ENCODE measurements around the gene ASB5.
"Not testable (repeated sequence)": the region's sequence is repeated elsewhere in the genome, so short reads cannot be mapped to it uniquely, and the experiment has no call there.

ASB5 gene

DNA sequence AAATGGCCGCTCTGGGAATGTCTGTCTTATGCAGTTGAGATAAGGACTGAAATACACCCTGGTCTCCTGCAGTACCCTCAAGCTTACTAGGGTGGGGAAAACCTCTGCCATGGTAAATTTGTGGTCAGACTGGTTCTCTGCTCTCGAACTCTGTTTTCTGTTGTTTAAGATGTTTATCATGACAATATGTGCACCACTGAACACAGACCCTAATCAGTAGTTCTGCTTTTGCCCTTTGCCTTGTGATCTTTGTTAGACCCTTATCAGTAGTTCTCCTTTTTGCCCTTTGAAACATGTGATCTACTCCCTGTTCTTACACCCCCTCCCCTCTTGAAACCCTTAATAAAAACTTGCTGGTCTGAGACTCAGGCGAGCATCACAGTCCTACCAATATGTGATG lies 56.7 kb downstream of the ASB5 start:
- not testable (repeated sequence) for DNase-seq

DNA sequence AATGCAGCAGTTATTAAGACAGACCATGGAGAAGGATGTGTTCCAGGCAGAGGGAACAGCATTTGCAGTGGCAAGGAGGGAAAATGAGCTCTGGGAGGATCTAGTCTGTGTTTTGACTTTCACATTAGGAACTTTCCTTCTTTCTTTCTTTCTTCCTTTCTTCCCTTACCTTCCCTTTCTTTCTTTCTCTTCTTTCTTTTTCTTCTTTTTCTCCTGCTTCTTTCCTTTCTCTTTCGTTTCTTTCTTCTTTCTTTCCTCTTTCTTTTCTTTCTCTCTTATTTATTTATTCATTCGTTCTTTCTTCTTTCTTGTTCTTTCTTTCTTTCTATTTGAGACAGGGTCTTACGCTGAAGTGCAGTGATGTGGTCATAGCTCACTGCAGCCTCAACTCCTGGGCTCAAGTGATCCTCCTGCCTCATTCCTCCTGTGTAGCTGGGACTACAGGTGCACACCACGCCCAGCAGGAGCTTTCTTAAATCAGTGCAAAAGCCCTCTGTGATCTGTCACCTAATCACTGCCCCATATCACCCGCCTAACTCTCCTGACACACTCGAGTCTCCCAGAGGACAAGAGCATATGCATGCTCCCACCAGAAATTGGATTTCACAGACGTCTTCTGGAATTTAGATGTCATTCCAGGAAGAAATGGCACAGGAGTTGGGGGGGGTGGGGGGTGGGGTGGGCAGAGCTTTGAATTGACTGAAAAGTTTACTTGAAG lies 58.3 kb downstream of the ASB5 start:
- no peak for DNase-seq

DNA sequence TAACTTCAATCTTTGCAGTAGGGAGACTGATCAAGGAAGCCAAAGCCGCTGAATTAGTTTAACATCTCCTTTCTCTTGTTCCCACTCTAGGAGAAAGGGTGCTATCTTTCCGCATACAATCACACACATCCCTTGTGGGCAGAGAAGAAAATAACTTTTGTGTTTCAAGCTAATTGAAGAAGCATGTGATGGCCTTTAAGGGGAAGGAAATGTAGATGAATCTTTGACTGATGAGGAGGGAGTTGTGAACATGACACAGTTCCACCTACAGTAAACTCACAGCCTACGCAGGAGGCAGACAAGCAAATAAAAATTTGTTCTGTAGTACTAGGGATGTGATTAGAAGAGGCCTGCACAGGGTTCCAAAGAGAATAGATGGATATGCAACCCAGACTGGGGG lies 58.9 kb downstream of the ASB5 start:
- DNase-seq, result no peak

DNA sequence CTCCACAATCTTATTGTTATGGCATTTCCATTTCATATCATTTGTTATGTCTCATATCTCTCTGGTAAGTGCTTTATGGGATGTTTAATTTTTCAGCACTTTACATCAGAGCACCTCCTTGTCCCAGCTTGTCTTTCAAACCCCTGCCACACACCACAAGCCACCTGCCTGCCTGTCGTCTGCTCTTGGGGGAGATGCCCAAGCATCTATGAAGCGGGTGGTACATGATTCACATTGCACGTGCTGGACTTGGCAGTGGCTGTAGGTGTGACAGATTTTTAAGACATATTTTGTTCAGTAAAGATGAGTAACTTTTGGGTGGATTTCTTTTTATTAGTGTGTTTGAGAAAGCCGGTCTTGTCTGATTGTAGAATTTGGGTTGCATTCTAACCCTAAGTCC lies 59.5 kb downstream of the ASB5 start:
- no peak for DNase-seq

DNA sequence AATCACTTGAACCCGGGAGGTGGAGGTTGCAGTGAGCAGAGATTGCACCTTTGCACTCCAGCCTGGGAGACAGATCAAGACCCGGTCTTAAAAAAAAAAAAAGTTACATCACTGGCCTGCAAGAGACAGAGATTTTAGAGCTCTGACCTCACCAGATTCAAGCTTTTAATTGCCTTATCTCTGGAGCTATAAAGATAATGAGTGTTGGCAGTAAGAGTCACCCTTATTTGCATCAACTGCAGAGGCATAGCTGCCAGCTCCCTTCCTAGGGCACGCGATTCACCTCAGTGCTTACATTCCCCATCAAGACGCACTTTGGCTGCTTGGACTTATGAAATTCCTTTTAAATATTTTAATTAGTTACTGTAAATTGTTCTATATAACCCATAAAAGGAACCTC lies 61.2 kb downstream of the ASB5 start:
- DNase-seq, result peak; percentile 13

DNA sequence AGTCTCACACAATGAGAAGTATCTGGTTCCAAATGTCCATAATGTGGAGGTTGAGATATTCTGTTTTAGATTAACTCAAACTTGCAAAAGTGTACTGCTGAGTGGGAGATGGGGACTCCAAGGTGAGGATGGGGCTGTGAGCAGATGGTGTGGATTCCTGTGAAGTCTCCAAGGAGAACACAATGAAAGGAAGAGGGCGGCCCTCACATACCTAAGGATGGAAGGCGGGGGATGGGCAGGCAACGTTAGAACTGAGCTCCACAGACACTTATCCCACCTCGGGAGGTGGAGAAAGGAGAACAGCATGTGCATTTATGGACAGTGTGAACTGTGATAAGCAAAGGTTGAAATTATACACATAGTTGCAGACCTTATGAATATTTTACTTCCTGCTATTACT lies 63.7 kb downstream of the ASB5 start:
- DNase-seq, result no peak

DNA sequence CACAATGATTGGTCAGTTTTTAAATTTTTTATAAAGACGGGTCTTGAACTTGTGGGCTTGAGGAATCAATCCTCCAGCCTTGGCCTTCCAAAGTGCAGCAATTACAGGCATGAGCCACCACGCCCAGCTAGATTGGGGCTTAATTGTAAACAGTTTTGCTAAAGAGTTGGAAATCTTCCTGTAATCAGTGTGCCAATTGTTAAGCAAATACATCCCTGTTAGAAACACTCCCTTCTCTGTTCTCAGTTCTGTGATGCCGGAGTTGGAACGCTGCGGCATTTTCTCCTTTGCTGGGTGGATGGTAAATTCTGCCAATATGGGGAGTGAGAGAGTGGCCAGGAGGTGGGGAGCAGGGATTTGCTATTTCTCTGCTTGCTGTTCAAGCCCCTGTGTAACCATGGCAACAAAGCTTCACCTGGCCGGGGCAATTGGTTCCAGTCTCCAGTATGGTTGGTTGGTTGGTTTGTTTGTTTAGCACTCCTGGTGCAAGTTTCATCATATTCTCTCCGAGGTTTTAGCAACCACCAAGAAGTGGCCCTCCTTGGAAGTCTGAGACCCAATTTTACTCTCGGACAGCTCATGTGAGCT lies 70.6 kb downstream of the ASB5 start:
- no peak for DNase-seq

DNA sequence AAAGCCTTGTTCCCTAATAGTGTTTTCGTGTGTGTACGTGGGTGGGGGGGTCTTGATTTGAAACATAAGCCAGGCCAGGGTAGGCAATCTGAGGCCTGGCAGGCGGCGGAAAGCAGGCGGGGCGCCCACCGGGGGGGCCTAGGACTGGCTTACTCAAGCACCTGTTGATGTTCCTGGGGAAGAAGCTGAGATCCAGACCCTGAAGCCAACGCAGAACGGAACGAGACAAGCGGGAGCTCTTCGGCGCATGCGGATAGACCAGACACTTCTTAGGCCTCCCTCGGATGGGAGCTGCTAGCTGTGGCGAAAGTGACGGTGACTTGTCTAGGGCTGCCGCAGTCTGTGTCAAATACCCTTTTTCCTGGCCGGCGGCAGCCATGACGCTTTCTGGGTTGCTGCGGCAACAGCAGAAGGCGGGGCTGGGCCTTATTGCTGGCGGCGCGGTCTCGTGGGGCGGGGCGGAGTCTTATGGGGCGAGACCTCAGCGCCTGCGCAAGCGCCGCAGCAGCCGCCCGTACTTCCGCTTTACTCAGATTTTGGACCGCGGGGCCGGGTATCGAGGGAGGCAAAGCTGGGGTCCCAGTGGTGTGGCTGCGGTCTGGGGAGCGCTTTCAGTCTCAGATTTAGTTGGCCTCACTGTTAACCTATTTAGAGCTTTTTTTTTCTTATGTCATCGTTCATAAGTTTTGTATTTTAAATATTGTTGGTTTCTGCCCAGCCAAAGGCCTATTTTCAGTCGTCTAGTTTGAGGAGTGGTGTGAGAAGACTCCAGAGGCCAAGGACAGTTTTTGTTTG lies 73.6 kb downstream of the ASB5 start, which contains the start of gene SPATA4:
Gene SPATA4, minus strand, starts transcription at position 402 of the 795 bp plus-strand sequence. Its CDS starts 23 bp downstream, at position 379.
- DNase-seq, result peak; percentile 76

GRCh38 chr4:176193938-176194337 lies 75.1 kb downstream of the ASB5 start:
- DNase-seq, result no peak

- DNase-seq, result no peak
These were observed 75.9 kb downstream of the ASB5 start for GRCh38 chr4:176193126-176193525.

DNA sequence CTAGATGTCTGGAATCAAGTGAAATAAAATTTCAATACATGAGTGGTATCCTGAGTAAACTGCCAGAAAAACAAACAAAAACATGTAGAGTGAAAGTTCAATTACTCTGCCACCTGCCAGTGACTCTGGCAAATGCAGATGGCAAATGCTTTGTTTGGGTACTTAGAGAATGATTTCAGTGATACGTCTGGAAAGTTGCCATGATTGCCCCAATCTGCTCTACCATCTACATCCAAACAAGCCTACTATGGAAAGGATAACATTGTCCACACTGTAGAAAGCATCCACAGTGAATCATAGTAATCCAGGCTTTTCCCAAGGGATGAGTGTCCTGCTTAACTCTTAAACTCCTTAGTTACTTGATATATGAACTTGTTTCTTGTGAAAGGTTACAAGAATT lies 77.0 kb downstream of the ASB5 start:
- no peak for DNase-seq

DNA sequence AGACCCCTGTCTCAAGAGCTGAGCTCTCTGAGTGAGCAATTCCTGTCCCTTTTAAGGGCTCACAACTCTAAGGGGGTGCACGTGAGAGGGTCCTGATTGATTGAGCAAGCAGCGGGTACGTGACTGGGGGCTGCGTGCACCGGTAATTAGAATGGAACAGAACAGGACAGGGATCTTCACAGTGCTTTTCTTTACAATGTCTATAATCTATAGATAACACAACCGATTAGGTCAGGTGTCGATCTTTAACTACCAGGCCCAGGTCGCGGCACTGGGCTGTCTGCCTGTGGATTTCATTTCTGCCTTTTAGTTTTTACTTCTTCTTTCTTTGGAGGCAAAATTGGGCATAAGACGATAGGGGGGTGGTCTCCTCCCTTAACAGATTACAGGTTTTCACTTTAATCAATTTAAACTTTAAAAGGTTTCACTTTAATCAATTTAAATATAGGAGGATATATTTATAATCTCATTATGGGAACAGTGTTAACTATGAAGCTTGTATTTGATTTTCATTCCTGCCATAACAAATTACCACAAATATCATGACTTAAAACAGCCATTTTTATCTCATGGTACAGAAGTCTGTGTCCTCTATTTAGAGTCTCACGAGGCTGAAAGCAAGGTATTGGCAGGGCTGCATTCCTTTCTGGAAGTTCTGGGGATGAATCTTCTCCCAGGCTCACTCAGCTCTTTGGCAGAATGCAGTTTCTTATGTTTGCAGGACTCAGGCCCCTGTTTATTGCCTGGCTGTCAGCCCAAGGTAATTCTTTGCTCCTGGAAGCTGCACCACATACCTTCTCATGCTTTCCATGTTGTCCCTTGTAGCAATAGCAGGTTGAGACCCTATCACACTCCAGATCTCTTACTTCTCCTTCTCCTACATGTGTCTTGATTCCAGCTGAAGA lies 78.9 kb downstream of the ASB5 start:
- no peak for DNase-seq

- no peak for DNase-seq
These were observed 80.4 kb downstream of the ASB5 start for GRCh38 chr4:176188654-176189053.

DNA sequence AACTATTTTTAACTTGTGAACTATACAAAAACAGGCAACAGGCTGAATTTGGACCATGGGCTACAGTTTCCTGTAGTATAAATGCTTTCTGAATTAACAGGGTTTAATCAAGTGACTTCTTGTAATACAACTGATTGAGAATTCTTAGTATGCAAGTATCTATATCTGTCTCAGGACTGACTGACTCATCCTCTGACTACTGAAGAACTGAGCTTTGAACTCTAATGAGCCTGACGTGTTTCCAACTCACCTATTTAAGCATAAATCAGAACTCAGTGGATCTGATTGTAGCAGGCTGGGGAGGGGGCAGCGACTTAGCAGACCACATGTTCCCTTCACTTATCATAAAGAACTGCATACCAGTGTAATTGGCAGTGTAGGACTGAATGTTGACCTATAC lies 81.4 kb downstream of the ASB5 start:
- no peak for DNase-seq

DNA sequence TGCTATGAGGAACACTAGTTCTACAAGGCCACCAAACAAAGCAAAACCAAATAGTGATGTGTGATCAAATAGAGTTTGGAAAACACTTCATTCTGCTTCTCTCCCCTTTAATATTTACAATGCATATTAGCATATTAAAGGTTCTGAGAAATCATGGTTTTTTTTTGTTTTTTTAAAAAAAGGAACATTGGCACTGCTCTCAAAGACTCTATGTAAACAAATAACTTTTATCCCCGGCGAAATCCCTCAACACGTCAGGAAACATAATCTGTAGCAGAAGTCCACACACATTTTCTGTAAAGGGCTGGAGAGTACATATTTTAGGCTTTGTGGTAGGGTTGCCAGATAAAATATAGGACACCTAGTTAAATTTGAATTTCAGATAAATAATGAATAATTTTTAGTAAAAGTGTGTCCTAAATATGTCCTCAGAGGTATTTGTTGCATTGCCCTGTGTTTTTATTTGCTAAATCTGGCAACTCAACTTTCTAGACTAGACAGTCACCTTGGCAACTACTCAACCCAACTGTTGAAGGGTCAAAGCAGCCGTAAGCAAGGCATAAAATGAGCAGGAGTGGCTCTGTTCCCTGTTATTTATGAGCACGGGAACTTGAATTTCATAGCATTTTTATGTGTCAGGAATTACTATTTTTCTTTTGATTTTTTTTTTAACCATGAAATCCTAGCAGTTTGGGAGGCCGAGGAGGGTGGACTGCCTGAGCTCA lies 82.2 kb downstream of the ASB5 start:
- DNase-seq, result no peak

GRCh38 chr4:176186067-176186466 lies 83.0 kb downstream of the ASB5 start:
- DNase-seq, result peak; percentile 11

- DNase-seq, result no peak
These were observed 84.0 kb downstream of the ASB5 start for GRCh38 chr4:176185051-176185450.
